GM21528 (cell line): ENCODE measurements around the gene TMIE.

ENCODE experiments used
- ATAC-seq: cut with Tn5 transposase; IDR thresholded peaks from one replicate; pipeline ENCODE4 v1.9.1; 2021; ENCODE audit warnings: mild to moderate bottlenecking, moderate library complexity; ENCODE audit not compliant: unreplicated experiment, low FRiP score

Gene TMIE

DNA sequence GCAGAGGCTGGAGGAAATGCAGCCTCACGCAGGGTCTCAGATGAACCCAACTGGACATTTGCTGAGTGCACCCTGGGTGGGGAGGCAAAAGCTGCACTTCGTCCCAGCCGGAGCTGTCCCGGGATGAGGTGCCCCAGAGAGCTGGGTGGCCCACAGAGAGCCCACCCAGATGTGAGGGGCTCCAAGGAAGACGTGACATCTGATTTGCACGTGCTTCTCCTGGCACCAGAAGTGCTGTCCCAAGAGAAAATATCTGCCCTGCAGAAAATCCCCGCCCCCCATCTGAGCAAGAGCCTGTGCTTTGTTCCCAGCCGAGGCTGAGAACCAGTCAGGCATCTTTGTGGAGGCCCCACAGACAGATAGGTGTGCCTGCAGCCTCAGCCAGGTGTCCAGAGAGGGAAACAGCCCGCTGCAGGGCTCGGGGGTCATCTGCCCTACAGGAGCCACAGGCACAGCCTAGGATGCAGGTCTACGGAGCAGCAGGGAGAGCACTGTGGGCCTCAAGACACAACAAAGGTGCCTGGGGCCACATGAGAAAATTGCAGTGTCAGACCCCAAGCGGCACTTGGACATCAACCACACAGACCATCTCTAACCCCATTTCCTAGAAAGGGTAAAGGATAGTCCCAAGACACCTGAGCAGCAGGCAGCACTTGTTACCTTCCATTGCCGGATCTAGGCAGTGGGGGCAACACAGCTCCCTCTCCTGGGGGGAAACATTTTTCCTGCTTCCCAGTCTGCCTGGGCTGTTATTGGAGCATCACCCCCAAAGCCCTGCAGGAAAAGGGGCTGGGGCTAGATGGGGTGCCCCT is 5.8 kb downstream of the TMIE start:
- no peak for ATAC-seq

DNA sequence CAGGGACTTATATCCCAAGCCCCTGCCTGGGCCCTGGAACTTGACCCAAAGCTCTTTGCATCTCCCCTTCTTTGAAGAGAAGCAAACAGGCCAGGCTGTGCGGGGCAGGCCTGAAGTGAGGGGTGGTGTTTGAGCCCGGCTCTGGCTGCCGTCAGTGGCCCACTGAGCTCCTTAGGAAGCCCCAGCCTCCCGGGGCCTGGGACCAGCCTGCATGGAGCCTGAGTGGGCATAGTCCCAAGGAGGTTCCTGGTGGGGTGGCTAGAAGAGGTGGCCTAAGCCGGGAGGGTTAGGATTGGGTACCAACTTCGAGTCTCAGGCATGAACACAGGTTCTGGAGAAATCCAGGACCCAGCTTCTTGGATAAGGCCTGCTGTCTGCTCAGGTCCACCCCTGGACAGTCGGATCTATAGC is 6.4 kb downstream of the TMIE start:
- no peak for ATAC-seq

DNA sequence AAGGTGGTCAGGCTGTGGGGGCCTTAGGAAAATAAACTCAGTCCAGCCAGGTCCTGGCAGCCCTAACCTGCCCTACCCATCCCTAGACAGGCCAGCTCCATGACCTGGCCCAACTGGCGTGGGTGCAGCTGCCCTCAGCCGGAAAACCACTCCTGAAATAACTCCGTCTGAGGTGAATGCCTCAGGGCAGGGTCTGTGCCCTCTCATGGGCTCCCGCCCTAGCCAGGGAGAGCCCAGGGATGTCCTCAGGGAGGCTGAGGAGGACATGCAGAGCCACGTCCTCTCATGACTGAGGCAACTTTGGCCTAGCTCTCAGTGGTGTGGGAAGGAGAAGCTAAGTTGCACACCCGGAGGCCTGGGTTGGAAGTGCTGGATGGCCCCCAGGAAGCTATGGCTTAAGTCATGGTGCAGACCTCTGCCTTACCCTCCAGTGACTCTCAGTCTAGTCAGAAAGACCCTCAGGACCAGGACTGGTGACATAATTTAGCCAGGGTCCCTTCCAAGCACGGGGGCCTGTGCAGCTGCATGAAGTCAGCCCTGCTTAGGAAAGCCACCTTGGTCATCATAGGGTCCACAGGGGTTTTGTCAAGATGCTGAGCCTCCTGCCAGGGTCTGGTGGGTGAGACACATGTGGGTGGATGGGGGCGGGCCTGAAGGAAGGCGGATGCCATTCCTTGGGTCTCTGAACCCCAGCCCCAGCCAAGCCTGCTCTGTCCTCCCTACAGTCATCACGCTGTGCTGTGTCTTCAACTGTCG is 7.4 kb downstream of the TMIE start:
- no peak for ATAC-seq

DNA sequence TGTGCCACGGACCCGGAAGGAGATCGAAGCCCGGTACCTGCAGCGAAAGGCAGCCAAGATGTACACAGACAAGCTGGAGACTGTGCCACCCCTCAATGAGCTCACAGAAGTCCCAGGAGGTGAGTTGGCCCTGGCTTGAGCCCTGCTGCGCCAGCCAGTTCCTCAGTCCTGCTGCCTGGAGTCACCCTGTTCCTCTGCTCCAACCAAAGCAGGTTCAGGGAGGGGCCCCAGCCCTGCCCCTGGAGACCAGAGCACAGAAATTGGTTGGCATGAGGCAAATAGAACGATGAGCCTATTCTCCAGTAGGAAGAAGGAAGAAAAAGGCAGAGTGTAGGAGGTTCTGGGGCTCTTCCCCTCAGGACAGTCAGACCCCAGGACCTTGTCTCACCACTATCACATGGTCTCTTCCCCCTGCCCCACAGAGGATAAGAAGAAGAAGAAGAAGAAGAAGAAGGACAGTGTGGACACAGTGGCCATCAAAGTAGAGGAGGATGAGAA is 8.0 kb downstream of the TMIE start:
- no peak for ATAC-seq

DNA sequence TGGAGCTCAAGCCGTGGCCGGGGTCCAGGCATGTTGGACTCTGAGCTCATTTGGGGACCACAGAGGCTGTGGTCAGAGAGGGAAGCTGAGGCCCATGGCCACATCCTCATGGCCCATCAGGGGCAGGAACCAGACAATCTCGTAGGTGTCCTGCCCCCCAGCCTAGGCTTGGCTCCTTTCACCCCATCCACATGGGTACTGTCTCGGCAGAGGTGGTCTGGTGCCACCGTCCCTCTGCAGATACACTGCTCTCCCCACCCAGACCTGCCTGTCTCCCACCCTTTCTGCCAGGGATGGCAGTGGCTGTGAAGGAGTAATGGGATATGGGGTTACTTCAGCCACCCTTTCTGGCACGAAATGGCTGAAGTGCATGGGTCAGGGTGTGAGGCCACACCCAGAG is 8.5 kb downstream of the TMIE start:
- ATAC-seq: no peak

DNA sequence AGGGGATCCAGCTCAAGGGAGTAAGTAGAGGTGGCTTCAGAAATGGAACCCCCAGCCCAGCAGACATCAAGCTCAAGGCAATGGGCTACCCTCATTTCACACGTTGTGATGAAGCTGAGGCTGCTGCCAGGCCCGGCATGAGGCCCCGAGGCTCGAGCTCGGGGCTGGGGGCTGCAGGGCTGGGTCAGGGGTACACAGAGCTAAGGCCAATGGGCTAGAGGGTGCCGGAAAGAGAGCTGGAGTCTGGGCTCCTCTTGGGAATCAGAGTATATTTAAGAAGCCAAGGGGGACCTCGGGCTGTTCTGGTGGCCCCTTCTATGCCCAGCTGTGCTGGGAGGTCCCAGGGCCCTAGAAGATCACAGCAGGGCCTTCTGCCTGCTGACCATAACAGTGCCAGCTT is 9.0 kb downstream of the TMIE start:
- ATAC-seq: no peak

DNA sequence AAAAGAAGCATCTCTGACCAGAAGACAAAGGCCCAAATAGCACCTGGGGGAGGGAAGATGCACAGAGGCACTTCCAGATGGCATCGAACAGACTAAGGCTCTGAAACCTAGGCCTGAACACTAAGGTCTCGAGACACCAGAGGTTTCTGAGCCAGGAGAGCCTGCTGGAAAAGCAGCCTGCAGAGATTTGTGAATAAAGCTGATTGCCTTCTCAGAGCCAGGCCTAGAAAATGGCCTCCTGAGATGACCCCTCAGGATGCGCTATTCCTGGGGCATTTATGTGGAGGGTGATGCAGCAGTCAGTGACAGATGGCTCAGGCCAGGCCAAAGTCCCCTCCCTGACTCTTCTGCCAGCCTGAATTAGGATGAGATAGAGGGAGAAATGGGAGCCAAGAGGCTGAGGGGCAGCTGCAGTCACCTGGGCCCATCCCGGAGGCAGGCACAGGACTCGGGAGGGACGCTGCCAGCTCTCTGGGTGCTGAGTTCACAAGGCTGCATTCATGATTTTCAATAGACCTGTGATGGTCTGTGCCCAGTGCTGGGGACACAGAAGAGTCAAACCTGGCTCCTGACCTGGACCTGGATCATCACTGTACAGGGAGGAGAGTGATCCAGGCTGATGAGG is 9.6 kb downstream of the TMIE start:
- ATAC-seq: no peak

DNA sequence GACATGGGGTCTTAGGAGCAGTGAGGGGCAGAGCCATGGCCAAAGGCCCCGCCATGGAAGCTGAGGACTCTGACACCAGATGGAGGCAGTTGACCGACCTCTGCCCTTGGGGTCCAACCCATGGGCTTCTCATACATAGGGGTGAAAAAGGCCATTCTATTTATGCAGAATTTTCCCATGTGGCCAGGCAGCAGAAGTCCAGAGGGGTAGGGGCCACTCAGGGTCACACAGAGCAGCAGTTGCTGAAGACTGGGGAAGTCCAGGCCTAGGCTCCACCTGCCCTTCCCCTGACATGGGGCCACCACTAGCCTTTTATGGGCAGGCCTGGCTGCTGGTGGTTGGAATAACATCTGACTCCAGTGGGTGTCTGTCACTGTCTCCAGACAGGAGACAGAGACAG is 10.1 kb downstream of the TMIE start:
- ATAC-seq: no peak

GRCh38 chr3:46711760-46712159 is 10.6 kb downstream of the TMIE start:
- ATAC-seq: no peak

DNA sequence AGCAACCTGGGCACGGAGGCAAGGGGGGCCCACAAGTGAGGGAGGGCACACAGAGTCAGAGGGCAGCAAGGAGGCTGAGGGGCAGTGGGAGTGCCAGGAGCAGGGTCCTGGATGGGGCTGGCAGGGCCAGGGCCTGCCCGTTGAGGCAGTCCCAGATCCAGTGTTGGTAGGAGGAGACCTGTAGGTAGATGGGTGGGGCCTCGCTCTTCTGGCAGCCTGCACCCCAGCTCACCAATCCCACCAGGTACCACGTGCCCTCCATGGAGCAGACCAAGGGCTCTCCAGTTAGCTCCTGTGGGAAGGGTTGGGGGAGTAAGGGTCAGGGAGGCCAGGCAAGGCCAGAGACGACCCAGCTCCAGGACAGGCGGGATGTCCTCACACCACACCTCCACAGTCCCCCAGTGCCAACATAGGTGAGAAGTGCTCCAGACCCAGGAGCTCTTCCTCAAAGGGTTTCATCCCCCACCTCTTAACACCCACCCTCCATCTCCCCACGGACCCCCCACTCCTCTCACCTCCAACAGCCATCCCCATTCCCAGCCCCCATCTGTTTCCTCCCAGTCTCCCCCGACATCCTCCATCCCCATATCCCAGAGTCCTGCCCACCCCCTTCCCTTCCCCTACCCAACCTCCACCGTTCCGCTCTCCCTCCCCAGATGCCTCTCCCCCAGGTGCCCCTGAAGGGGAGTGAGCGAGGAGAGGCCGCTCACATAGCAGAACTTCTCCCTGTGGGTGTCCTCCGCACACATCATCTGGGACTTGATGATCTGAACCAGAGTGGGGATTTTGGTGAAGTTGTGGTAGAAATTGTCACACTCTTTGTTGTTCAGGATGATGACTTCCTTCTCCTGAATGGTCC is 11.2 kb downstream of the TMIE start:
- ATAC-seq: no peak

GRCh38 chr3:46713050-46713897 is 12.1 kb downstream of the TMIE start:
- ATAC-seq: no peak

DNA sequence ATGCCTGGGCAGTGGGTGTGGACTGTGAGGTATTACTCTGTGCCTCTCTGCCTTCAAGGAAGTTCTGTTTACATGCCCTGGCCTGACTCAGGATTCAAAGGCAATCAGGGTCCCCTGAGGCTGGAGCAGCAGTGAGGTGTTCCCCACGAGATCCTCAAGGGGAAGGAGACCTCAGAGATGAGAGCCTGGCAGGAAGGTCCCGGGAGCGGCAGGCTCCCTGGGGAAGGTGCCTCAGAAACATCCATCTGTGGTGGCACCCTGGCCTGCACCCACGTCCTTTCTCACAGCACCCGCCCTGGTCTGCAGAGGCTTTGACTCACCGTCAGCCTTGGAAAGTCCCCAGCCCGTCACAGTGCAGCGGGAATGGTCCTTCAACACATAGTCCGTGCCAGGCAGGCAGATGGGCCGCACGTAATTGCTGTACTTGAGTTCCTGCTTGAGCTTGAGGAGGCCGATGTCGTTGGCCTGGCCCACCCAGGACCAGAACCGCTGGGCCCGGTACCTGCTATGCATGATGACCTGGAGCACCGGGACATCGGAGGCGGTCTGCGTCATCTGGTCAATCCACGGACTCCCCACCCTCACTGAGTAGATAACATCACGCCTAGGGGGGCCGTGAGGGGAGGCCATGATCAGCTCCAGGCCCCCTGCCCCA is 12.8 kb downstream of the TMIE start:
- no peak for ATAC-seq

GRCh38 chr3:46714728-46715506 is 13.7 kb downstream of the TMIE start:
- no peak for ATAC-seq

DNA sequence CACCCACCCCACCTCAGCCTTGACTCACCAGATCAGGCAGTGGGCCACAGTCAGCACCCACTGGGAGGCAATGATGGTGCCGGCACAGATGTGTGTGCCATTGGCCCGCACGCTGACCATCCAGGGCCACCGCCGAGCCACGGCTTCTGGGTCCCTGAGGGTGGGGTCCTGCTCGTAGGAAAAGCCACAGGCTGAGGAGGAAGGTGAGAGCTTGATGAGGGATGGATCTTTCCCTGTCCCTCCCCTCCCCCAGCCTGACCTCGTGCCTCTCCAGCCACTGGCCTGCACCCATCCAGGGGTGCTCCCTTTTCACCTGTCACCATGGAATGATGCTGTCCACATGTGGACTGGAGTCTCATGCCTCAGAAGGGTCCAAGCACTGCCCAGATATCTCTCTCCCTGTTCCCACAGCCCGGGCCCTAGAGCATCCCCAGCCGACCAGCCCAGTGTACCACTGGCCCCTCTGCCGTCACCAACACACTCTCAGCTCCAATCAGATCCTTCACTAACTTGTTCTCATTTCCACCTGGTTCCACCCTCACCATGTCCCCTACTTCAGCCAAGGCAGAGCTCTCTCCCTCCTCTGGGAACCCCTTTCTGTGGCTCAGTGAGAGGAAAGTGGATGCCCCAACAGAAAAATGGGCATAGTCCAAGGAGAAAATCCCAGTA is 14.4 kb downstream of the TMIE start:
- no peak for ATAC-seq

- no peak for ATAC-seq
Observed at GRCh38 chr3:46716461-46717441, 15.6 kb downstream of the TMIE start.

DNA sequence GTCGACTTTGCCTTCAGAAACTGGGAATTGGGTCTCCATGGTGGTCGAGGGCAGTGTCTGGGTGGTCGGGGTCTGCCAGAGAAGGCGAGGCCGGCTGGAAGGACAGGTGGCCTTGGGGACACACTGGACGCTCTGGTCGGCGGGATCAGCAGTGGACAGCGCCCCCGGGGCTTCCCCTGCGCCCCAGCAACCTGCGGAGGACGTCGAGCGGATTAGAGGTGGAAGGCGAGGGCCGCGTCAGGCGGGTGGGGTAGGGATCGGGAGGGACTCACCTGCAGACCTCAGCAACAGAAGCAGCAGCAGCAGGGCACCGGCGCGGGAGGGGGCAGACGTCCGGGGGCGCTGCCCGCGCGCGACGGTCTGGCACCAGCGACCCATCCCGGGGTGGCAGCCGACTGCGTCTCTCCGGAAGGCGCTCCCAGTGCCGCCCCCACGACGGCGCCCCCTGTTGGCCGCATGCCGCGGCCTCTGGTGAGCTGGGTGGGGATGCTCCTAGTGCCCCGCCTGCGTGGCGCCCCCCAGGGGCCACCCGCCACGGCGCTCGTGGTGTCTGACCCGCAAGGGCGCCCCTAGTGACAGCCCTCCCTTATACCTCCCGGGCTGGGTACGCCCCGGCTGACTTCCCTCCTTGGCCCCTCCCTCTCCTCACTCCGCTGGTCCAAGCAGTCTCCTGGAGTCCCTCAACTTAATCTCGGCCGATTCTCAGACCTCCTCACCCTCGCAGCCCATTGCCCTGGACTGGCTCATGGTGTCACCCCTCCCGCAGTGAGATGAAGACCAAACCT is 16.4 kb downstream of the TMIE start, which contains the start of gene PRSS50:
PRSS50 (minus strand) TSS at position 423 of the 785 bp plus-strand sequence; CDS start at position 378, 45 bp downstream.
- ATAC-seq: no peak
